HEK293 (cell line): ENCODE data around the gene LRFN3.

Experiments
- CTCF ChIA-PET: fragments of 350-600 bp; formaldehyde crosslinking; extraction: SDS; loops from one replicate; lab custom pipeline; 2021; ENCODE audit warnings: antibody characterized with exemption; lab: Yijun Ruan, JAX
- POLR2A ChIA-PET: fragments of 300-600 bp; formaldehyde crosslinking; extraction: SDS; loops from one replicate; lab custom pipeline; 2020; ENCODE audit warnings: antibody characterized with exemption, inconsistent platforms; lab: Yijun Ruan, JAX
- H3K27ac ChIP-seq: fragments of 200-500 bp; sonication (Bioruptor generic); 2 replicates; pipeline ENCODE4 v1.5.1; 2014; ENCODE audit warnings: low read depth, low read length, control low read depth, inconsistent platforms; ENCODE audit errors: extremely low read depth
- H3K36me3 ChIP-seq, 2 experiments: fragments of 200-500 bp in 1 of 2; sonication (Bioruptor generic) in 1 of 2; 1 replicate in 1 of 2; 2 replicates in 1 of 2; pipeline ENCODE4 v1.5.1; 2014 to 2017; ENCODE audit warnings: inconsistent platforms in 2 of 2, low read length in 2 of 2; ENCODE audit not compliant: control insufficient read depth in 2 of 2, insufficient read depth in 1 of 2
- H3K4me1 ChIP-seq: fragments of 200-500 bp; sonication (Bioruptor generic); 2 replicates; pipeline ENCODE4 v1.5.1; 2014; ENCODE audit warnings: mild to moderate bottlenecking, low read length, inconsistent platforms; ENCODE audit not compliant: control insufficient read depth, insufficient read depth
- H3K4me3 ChIP-seq: 2 replicates; pipeline ENCODE4 v1.5.1; 2011; ENCODE audit warnings: low read depth, mild to moderate bottlenecking, control low read depth, low read length, moderate library complexity
- H3K9me3 ChIP-seq: fragments of 200-500 bp; sonication (Bioruptor generic); 2 replicates; pipeline ENCODE4 v1.5.1; 2014; ENCODE audit warnings: low read depth, low read length, inconsistent platforms; ENCODE audit not compliant: control insufficient read depth, insufficient read depth
- GLI4 ChIP-seq: fragments of 450-650 bp; formaldehyde crosslinking; IDR thresholded peaks from 2 replicates; pipeline ENCODE4 v1.5.1; 2016; ENCODE audit warnings: missing biosample characterization, missing genetic modification characterization
- OSR2 ChIP-seq: fragments of 450-650 bp; formaldehyde crosslinking; IDR thresholded peaks from 2 replicates; pipeline ENCODE4 v1.5.1; 2016; ENCODE audit warnings: missing biosample characterization, missing genetic modification characterization
- RBAK ChIP-seq: fragments of 450-650 bp; formaldehyde crosslinking; IDR thresholded peaks from 2 replicates; pipeline ENCODE4 v1.5.1; 2016; ENCODE audit warnings: missing biosample characterization, missing genetic modification characterization
- TRIM28 ChIP-seq: IDR thresholded peaks from 2 replicates; pipeline ENCODE4 v1.6.1; 2011; ENCODE audit warnings: low read length, control low read depth, borderline replicate concordance
- ZEB2 ChIP-seq: fragments of 450-650 bp; formaldehyde crosslinking; IDR thresholded peaks from 2 replicates; pipeline ENCODE4 v1.5.1; 2016; ENCODE audit warnings: missing biosample characterization, missing genetic modification characterization
- ZIC2 ChIP-seq: fragments of 450-650 bp; formaldehyde crosslinking; IDR thresholded peaks from 2 replicates; pipeline ENCODE4 v1.5.1; 2016; ENCODE audit warnings: missing biosample characterization, missing genetic modification characterization
- ZNF10 ChIP-seq: fragments of 450-650 bp; formaldehyde crosslinking; IDR thresholded peaks from 2 replicates; pipeline ENCODE4 v1.5.1; 2017; ENCODE audit warnings: missing biosample characterization, missing genetic modification characterization
- ZNF140 ChIP-seq: fragments of 450-650 bp; formaldehyde crosslinking; IDR thresholded peaks from 2 replicates; pipeline ENCODE4 v1.5.1; 2016; ENCODE audit warnings: missing biosample characterization, missing genetic modification characterization
- ZNF146 ChIP-seq: fragments of 450-650 bp; formaldehyde crosslinking; IDR thresholded peaks from 2 replicates; pipeline ENCODE4 v1.5.1; 2016; ENCODE audit warnings: missing biosample characterization, missing genetic modification characterization
- ZNF155 ChIP-seq: fragments of 450-650 bp; formaldehyde crosslinking; IDR thresholded peaks from 2 replicates; pipeline ENCODE4 v1.5.1; 2016; ENCODE audit warnings: missing biosample characterization, missing genetic modification characterization
- ZNF157 ChIP-seq: fragments of 450-650 bp; formaldehyde crosslinking; IDR thresholded peaks from 2 replicates; pipeline ENCODE4 v1.5.1; 2016; ENCODE audit warnings: missing biosample characterization, missing genetic modification characterization
- ZNF248 ChIP-seq: fragments of 450-650 bp; formaldehyde crosslinking; IDR thresholded peaks from 2 replicates; pipeline ENCODE4 v1.5.1; 2017; ENCODE audit warnings: missing biosample characterization, missing genetic modification characterization
- ZNF280D ChIP-seq: fragments of 450-650 bp; formaldehyde crosslinking; IDR thresholded peaks from 2 replicates; pipeline ENCODE4 v1.5.1; 2016; ENCODE audit warnings: missing biosample characterization, missing genetic modification characterization
- ZNF416 ChIP-seq: fragments of 450-650 bp; formaldehyde crosslinking; IDR thresholded peaks from 2 replicates; pipeline ENCODE4 v1.5.1; 2016; ENCODE audit warnings: missing biosample characterization, missing genetic modification characterization
- ZNF488 ChIP-seq: fragments of 450-650 bp; formaldehyde crosslinking; IDR thresholded peaks from 2 replicates; pipeline ENCODE4 v1.5.1; 2016; ENCODE audit warnings: missing biosample characterization, missing genetic modification characterization
- ZNF501 ChIP-seq: fragments of 450-650 bp; formaldehyde crosslinking; IDR thresholded peaks from 2 replicates; pipeline ENCODE4 v1.5.1; 2016; ENCODE audit warnings: missing biosample characterization, missing genetic modification characterization
- ZNF530 ChIP-seq: fragments of 450-650 bp; formaldehyde crosslinking; IDR thresholded peaks from 2 replicates; pipeline ENCODE4 v1.5.1; 2016; ENCODE audit warnings: low read depth, missing biosample characterization, missing genetic modification characterization
- ZNF544 ChIP-seq: fragments of 450-650 bp; formaldehyde crosslinking; IDR thresholded peaks from 2 replicates; pipeline ENCODE4 v1.5.0; 2017; ENCODE audit warnings: missing biosample characterization, missing genetic modification characterization
- ZNF596 ChIP-seq: fragments of 450-650 bp; IDR thresholded peaks from 2 replicates; pipeline ENCODE4 v1.5.0; 2018; ENCODE audit warnings: missing biosample characterization, mild to moderate bottlenecking, missing genetic modification characterization, moderate library complexity
- ZNF624 ChIP-seq: fragments of 450-650 bp; formaldehyde crosslinking; IDR thresholded peaks from 2 replicates; pipeline ENCODE4 v1.5.1; 2017; ENCODE audit warnings: missing biosample characterization, missing genetic modification characterization
- ZNF658 ChIP-seq: fragments of 450-650 bp; formaldehyde crosslinking; IDR thresholded peaks from 2 replicates; pipeline ENCODE4; 2016; ENCODE audit warnings: missing biosample characterization, missing genetic modification characterization
- ZNF660 ChIP-seq: fragments of 450-650 bp; IDR thresholded peaks from 2 replicates; pipeline ENCODE4 v1.5.1; 2018; ENCODE audit warnings: missing biosample characterization, mild to moderate bottlenecking, missing genetic modification characterization
- ZNF701 ChIP-seq: fragments of 450-650 bp; formaldehyde crosslinking; IDR thresholded peaks from 2 replicates; pipeline ENCODE4 v1.5.1; 2016; ENCODE audit warnings: missing biosample characterization, missing genetic modification characterization
- ZNF777 ChIP-seq: fragments of 450-650 bp; formaldehyde crosslinking; IDR thresholded peaks from 2 replicates; pipeline ENCODE4 v1.5.1; 2017; ENCODE audit warnings: missing biosample characterization, missing genetic modification characterization, borderline replicate concordance
- ZNF830 ChIP-seq: fragments of 450-650 bp; IDR thresholded peaks from 2 replicates; pipeline ENCODE4 v1.5.0; 2018; ENCODE audit warnings: missing biosample characterization, missing genetic modification characterization, low read depth, mild to moderate bottlenecking, moderate library complexity
- TF ChIP-seq, protein P1 (sequence below): fragments of 450-650 bp; formaldehyde crosslinking; IDR thresholded peaks from 2 replicates; pipeline ENCODE4 v1.5.1; 2016; ENCODE audit warnings: missing biosample characterization, missing genetic modification characterization
- TF ChIP-seq, protein P2 (sequence below): fragments of 450-650 bp; formaldehyde crosslinking; IDR thresholded peaks from 2 replicates; pipeline ENCODE4 v1.5.1; 2016; ENCODE audit warnings: missing biosample characterization, missing genetic modification characterization
- TF ChIP-seq, protein P3 (sequence below): fragments of 450-650 bp; formaldehyde crosslinking; IDR thresholded peaks from 2 replicates; pipeline ENCODE4 v1.5.1; 2016; ENCODE audit warnings: missing biosample characterization, missing genetic modification characterization

LRFN3 gene

GRCh38 chr19:35921012-35921411 is 15.2 kb upstream of the LRFN3 start (continued):
- no peak for TF ChIP-seq ZNF416 (tag by site-specific recombination)
- no peak for TF ChIP-seq ZNF501 (tag by site-specific recombination)
- no peak for TF ChIP-seq ZNF544 (tag by site-specific recombination)
- no peak for TF ChIP-seq ZNF830 (tag by site-specific recombination)
- no peak for TF ChIP-seq ZNF596 (tag by site-specific recombination)
- TF ChIP-seq ZNF530 (tag by site-specific recombination), result 0 out of 2 replicates have a peak, but pooled peaks have one; percentile 66
- 0 out of 2 replicates have a peak, but pooled peaks have one; percentile 75 for TF ChIP-seq ZNF155 (tag by site-specific recombination)
- no peak for TF ChIP-seq ZNF248 (tag by site-specific recombination)
- no peak for TF ChIP-seq OSR2
- TF ChIP-seq ZNF157 (tag by site-specific recombination), result no peak
- peak; percentile 91 for TF ChIP-seq ZNF140 (tag by site-specific recombination)
- TF ChIP-seq, all 188 proteins: peak for 46

DNA sequence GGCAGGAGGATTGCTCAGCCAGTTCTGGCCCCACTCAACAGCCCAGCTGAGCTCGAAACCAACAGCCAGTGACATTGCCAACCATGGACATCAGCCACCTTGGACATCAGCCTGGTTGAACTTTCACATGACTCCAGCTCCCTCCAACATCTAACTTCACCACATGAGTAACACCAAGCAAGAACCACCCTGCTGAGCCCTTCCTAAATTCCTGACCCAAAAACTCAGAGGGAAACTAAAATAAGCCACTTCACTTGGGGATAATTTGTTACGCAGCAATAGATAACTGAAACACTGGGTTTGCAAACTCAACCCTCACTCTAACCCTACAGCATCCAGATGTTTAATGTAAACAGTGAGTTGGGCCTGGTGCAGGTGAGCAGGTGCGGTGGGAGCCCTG is 10.7 kb upstream of the LRFN3 start:
- ChIA-PET POLR2A (interaction anchor here (1.2 kb wide), 1 partner anchor 20 kb away, joined by 4 read pairs; no protein-coding TSS in a partner anchor), CTCF (interaction anchor here (0.6 to 2.4 kb wide), 6 partner anchors 33 to 1204 kb away, joined by 3 to 16 read pairs (median 4); no protein-coding TSS in a partner anchor)
- H3K36me3 ChIP-seq, result peaks cover 0 to 4% of the 10 kb centered on the region in 2 experiments; a peak in 1 of 3 replicates
- no peak overlapping the region for H3K27ac ChIP-seq
- H3K9me3 ChIP-seq, result peaks cover 12% of the 10 kb centered on the region
- H3K4me1 ChIP-seq, result no peaks in the 10 kb centered on the region
- no peak for TF ChIP-seq ZNF596 (tag by site-specific recombination)
- TF ChIP-seq, protein P1, sequence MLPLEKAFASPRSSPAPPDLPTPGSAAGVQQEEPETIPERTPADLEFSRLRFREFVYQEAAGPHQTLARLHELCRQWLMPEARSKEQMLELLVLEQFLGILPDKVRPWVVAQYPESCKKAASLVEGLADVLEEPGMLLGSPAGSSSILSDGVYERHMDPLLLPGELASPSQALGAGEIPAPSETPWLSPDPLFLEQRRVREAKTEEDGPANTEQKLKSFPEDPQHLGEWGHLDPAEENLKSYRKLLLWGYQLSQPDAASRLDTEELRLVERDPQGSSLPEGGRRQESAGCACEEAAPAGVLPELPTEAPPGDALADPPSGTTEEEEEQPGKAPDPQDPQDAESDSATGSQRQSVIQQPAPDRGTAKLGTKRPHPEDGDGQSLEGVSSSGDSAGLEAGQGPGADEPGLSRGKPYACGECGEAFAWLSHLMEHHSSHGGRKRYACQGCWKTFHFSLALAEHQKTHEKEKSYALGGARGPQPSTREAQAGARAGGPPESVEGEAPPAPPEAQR (tag by site-specific recombination), result no peak
- TF ChIP-seq RBAK (tag by site-specific recombination), result peak; percentile 92
- TF ChIP-seq, protein P2, sequence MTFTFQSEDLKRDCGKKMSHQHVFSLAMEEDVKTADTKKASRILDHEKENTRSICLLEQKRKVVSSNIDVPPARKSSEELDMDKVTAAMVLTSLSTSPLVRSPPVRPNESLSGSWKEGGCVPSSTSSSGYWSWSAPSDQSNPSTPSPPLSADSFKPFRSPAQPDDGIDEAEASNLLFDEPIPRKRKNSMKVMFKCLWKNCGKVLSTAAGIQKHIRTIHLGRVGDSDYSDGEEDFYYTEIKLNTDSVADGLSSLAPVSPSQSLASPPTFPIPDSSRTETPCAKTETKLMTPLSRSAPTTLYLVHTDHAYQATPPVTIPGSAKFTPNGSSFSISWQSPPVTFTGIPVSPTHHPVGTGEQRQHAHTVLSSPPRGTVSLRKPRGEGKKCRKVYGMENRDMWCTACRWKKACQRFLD (tag by site-specific recombination), result no peak
- TF ChIP-seq ZNF10 (tag by site-specific recombination), result peak; percentile 67; the same call in 1 of the 2 replicates
- TF ChIP-seq ZNF660 (tag by site-specific recombination), result no peak
- TF ChIP-seq TRIM28, result peak; percentile 44; the same call in 1 of the 2 replicates
- peak; percentile 72; the same call in 1 of the 2 replicates for TF ChIP-seq ZNF280D (tag by site-specific recombination)
- TF ChIP-seq, all 188 proteins: peak for 4
- H3K4me3 ChIP-seq, result no peak overlapping the region

GRCh38 chr19:35928507-35928906 is 7.7 kb upstream of the LRFN3 start:
- H3K27ac ChIP-seq, result no peak overlapping the region
- H3K4me1 ChIP-seq, result peaks cover 5% of the 10 kb centered on the region
- H3K36me3 ChIP-seq, result peaks cover 0 to 4% of the 10 kb centered on the region in 2 experiments; a peak in 1 of 3 replicates
- ChIA-PET CTCF (interaction anchor here (0.6 to 8.0 kb wide), 5 partner anchors 10 to 575 kb away, joined by 3 to 185 read pairs (median 4); no protein-coding TSS in a partner anchor), POLR2A (no interaction called here)
- H3K9me3 ChIP-seq, result peaks cover 12% of the 10 kb centered on the region
- no peak overlapping the region for H3K4me3 ChIP-seq
- no peak for TF ChIP-seq GLI4 (tag by site-specific recombination)
- TF ChIP-seq ZNF777, result no peak
- no peak for TF ChIP-seq ZNF624 (tag by site-specific recombination)
- TF ChIP-seq ZNF701 (tag by site-specific recombination), result no peak
- TF ChIP-seq ZNF146 (tag by site-specific recombination), result no peak
- no peak for TF ChIP-seq ZNF488 (tag by site-specific recombination)
- TF ChIP-seq ZIC2 (tag by site-specific recombination), result no peak
- no peak for TF ChIP-seq ZNF658 (tag by site-specific recombination)
- TF ChIP-seq, protein P3, sequence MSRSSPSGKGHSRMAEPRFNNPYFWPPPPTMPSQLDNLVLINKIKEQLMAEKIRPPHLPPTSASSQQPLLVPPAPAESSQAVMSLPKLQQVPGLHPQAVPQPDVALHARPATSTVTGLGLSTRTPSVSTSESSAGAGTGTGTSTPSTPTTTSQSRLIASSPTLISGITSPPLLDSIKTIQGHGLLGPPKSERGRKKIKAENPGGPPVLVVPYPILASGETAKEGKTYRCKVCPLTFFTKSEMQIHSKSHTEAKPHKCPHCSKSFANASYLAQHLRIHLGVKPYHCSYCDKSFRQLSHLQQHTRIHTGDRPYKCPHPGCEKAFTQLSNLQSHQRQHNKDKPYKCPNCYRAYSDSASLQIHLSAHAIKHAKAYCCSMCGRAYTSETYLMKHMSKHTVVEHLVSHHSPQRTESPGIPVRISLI (tag by site-specific recombination), result no peak
- no peak for TF ChIP-seq ZEB2 (tag by site-specific recombination)
